ENCODE measurements around the gene FOXK1. TPM values are rescaled to one million over a fixed set of nuclear protein-coding genes. Genes with fewer than 3 reads are reported as not detected.

Gene FOXK1
- polyA plus RNA-seq, 1 experiment: 3.4 TPM

DNA sequence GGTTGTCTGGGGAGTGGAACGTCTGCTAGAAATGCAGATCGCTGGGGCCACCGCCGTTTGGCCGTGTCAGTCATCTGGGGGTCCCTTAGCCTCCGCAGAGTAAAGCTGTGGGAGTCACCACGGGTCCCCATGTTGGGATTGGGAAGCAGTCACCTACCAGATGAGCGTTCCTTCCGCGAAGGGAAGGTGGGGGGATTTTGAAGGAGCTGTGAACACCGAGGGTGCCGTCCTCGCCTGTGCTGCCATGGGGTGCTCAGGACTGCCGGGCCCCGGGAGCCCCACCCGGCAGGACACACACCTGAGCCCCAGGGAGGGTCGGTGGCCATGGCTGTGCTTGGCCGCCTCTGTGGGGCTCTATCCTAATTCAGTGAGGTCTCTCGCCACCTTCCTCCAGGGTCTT lies 47.2 kb downstream of the FOXK1 start:
- TF ChIP-seq, protein P1, sequence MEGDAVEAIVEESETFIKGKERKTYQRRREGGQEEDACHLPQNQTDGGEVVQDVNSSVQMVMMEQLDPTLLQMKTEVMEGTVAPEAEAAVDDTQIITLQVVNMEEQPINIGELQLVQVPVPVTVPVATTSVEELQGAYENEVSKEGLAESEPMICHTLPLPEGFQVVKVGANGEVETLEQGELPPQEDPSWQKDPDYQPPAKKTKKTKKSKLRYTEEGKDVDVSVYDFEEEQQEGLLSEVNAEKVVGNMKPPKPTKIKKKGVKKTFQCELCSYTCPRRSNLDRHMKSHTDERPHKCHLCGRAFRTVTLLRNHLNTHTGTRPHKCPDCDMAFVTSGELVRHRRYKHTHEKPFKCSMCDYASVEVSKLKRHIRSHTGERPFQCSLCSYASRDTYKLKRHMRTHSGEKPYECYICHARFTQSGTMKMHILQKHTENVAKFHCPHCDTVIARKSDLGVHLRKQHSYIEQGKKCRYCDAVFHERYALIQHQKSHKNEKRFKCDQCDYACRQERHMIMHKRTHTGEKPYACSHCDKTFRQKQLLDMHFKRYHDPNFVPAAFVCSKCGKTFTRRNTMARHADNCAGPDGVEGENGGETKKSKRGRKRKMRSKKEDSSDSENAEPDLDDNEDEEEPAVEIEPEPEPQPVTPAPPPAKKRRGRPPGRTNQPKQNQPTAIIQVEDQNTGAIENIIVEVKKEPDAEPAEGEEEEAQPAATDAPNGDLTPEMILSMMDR (IDR thresholded peaks at IDR 0.05; ENCODE audit: low read depth, low read length): no peak
- CTCF ChIA-PET: no interaction called here
- H3K27me3 ChIP-seq (ENCODE audit: control insufficient read depth, insufficient read depth, low read length): no peaks in the 10 kb centered on the region
- H3K9me3 ChIP-seq (ENCODE audit: control insufficient read depth, insufficient read depth, low read length): no peaks in the 10 kb centered on the region; the same call in 1 of the 2 replicates
- no peak overlapping the region for H3K4me3 ChIP-seq (ENCODE audit: low read depth, low read length)
- no peak for DNase-seq (ENCODE audit: low read depth, low spot score)
- POLR2A ChIA-PET: interaction anchor here (1.8 kb wide), 1 partner anchor 15 kb away, joined by 5 read pairs; no protein-coding TSS in a partner anchor
- H3K27ac ChIP-seq (ENCODE audit: low read depth, low read length): no peak overlapping the region

DNA sequence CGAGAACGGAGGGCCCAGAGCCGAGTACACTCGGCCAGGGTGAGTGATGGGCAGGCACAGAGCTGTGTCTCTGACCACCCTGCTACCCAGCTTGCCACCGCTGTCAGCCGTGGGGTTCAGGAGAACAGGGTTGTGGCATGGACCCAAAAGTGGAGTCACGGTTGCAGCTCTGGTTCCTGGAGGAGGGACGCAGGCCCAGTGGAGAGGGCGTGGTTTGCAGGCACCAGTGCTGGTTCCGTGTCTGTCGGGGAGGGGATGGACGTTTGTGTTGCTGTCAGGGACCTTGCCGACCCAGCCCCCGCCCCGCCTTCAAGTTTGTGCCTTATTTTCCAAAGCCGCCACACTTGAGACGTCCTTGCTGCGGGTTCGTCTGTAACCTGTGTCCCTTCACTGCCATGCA lies 48.2 kb downstream of the FOXK1 start:
- Histone ChIP-seq H3K4me3 (ENCODE audit: low read depth, low read length) (no peak overlapping the region), H3K9me3 (ENCODE audit: control insufficient read depth, insufficient read depth, low read length) (no peaks in the 10 kb centered on the region; the same call in 1 of the 2 replicates), H3K27me3 (ENCODE audit: control insufficient read depth, insufficient read depth, low read length) (no peaks in the 10 kb centered on the region), H3K27ac (ENCODE audit: low read depth, low read length) (no peak overlapping the region)
- ChIA-PET POLR2A (interaction anchor here (1.8 kb wide), 1 partner anchor 14 kb away, joined by 5 read pairs; no protein-coding TSS in a partner anchor), CTCF (no interaction called here)
- TF ChIP-seq, protein P1 (IDR thresholded peaks at IDR 0.05; ENCODE audit: low read depth, low read length): no peak
- DNase-seq (ENCODE audit: low read depth, low spot score): no peak

DNA sequence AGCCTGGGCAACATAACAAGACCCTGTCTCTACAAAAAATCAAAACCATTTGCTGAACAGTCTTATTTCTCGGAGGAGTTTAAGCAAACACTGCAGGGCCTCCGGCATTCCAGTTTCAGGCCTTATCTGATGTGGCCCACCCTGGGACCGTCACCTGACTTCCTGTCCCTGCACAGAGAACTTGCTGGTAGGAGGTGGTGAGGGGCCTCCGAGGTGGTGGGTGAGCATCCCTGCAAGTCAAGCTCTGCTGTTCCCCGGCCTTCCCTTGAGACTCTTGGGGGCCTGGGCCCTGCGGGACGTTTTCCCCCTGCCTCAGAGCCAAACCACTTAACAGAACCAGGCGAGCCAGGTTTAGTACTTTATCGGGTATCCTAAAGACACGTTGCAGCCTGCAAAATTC lies 48.9 kb downstream of the FOXK1 start:
- H3K27ac ChIP-seq (ENCODE audit: low read depth, low read length): no peak overlapping the region
- no peaks in the 10 kb centered on the region for H3K27me3 ChIP-seq (ENCODE audit: control insufficient read depth, insufficient read depth, low read length)
- no peak overlapping the region for H3K4me3 ChIP-seq (ENCODE audit: low read depth, low read length)
- no peaks in the 10 kb centered on the region; the same call in 1 of the 2 replicates for H3K9me3 ChIP-seq (ENCODE audit: control insufficient read depth, insufficient read depth, low read length)
- TF ChIP-seq, protein P1 (IDR thresholded peaks at IDR 0.05; ENCODE audit: low read depth, low read length): no peak
- POLR2A ChIA-PET: no interaction called here
- DNase-seq (ENCODE audit: low read depth, low spot score): no peak
- CTCF ChIA-PET: no interaction called here

DNA sequence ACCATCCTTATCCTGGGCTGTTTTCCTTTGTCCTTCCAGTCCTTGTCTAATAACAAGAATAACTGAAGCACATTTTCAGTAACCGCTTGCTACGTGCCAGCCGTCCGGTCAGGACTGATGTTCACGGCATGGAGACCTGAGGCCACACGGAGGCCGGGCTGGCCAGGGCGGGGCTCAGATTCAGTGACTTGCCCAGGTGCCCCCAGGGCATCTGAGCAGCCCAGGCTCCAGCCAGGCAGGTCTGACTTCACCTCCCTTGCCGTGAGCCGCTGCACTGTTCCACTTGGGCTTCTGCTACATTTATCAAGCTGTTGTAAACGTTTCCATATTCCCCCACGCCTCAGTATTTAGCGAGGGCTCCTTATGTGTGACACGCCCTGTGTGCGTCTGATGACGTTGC lies 49.7 kb downstream of the FOXK1 start:
- no peaks in the 10 kb centered on the region for H3K27me3 ChIP-seq (ENCODE audit: control insufficient read depth, insufficient read depth, low read length)
- H3K9me3 ChIP-seq (ENCODE audit: control insufficient read depth, insufficient read depth, low read length): no peaks in the 10 kb centered on the region; the same call in 1 of the 2 replicates
- H3K27ac ChIP-seq (ENCODE audit: low read depth, low read length): no peak overlapping the region
- no peak overlapping the region for H3K4me3 ChIP-seq (ENCODE audit: low read depth, low read length)
- DNase-seq (ENCODE audit: low read depth, low spot score): no peak
- CTCF ChIA-PET: no interaction called here
- POLR2A ChIA-PET: no interaction called here
- TF ChIP-seq, protein P1 (IDR thresholded peaks at IDR 0.05; ENCODE audit: low read depth, low read length): no peak

DNA sequence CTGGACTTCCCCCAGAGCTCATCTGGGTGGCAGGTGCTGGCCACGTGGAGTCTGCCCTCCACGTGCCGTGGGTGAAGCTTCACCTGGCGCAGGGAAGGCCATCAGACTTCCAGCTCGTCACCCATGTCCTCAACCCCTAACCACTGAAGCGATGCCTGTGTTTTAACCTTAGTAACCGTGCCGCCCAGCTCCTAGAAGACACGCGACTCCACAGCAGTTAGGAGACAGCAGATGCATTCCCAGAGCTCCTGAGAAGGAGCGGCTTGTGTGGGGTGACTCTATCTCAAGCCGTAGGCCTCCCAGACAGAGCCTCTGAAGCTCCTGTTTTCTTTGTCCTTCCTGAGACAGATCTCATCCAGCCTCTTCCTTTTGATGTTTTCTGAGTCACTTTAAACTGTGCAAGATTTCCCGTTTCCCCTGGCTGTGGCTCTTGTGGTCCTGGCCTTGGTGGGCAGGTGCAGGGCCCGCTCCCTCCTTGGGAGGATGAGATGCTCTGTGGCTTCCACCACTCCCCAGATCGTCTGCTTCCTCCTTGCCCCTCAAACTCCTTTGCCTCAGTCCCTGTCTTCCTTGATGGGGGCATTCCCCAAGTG lies 51.9 kb downstream of the FOXK1 start:
- no peak overlapping the region for H3K27ac ChIP-seq (ENCODE audit: low read depth, low read length)
- TF ChIP-seq, protein P1 (IDR thresholded peaks at IDR 0.05; ENCODE audit: low read depth, low read length): no peak
- CTCF ChIA-PET: no interaction called here
- DNase-seq (ENCODE audit: low read depth, low spot score): no peak
- no peaks in the 10 kb centered on the region; the same call in 1 of the 2 replicates for H3K9me3 ChIP-seq (ENCODE audit: control insufficient read depth, insufficient read depth, low read length)
- H3K4me3 ChIP-seq (ENCODE audit: low read depth, low read length): no peak overlapping the region
- POLR2A ChIA-PET: interaction anchor here (0.8 to 1.1 kb wide), 2 partner anchors 9 to 11 kb away, joined by 3 read pairs; no protein-coding TSS in a partner anchor
- H3K27me3 ChIP-seq (ENCODE audit: control insufficient read depth, insufficient read depth, low read length): no peaks in the 10 kb centered on the region
